Stimulated activated CD4-positive, alpha-beta T cell treated with anti-CD3 and anti-CD28 coated beads, Interleukin-15, amount 100 ng/mL, for 1 hour (primary cell): ENCODE measurements around the gene CSNK1G1.
"Not testable (repeated sequence)": the region's sequence is repeated elsewhere in the genome, so short reads cannot be mapped to it uniquely, and the experiment has no call there.

Experiments
- DNase-seq, 2 donors: peaks; one replicate each; pipeline ENCODE4 v3.0.0-alpha.2; 2020; ENCODE audit warnings: low read depth in 1 of 2, low spot score in 1 of 2

CSNK1G1 gene

GRCh38 chr15:64288999-64289398 lies 67.0 kb downstream of the CSNK1G1 start:
- no peak for DNase-seq

DNA sequence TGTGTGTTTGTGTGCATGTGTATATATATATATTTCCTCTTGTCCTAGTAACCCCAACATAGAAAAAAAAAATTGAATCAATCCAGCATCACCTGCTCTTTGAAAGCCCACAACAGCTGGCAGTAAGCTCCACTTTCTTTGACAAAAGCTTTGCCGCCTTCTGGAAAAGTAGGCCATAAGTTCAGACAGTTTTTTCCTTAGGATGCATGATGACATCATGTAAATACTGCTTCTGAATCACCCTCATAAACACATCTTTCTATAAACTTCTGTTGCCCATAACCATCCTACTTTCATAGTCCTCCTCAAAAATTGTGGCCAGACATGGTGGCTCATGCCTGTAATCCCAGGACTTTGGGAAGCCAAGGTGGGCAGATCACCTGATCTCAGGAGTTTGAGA lies 67.4 kb downstream of the CSNK1G1 start:
- DNase-seq: no peak

- DNase-seq: no peak
Measured at GRCh38 chr15:64287953-64288352, 68.0 kb downstream of the CSNK1G1 start.

DNA sequence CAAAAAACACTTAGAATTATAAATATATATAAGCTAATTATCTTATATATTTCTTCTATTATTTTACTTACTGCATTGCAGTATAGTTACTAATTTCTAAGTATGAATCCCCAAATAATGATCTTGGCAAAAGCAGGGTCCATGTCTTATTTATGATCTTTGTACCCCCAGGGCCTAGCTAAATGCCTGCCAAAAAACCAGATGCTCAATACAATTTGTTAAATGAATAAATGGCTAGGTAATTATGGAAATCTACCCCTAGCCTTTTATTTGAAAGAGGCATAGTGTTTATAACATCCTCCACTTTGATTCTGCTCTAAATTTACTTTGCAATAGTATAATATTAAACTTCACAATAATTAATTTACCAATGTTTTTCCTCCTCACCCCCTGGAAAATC lies 69.5 kb downstream of the CSNK1G1 start:
- DNase-seq: no peak

GRCh38 chr15:64285871-64286270 lies 70.1 kb downstream of the CSNK1G1 start:
- DNase-seq: no peak

GRCh38 chr15:64285150-64285549 lies 70.8 kb downstream of the CSNK1G1 start:
- no peak for DNase-seq

DNA sequence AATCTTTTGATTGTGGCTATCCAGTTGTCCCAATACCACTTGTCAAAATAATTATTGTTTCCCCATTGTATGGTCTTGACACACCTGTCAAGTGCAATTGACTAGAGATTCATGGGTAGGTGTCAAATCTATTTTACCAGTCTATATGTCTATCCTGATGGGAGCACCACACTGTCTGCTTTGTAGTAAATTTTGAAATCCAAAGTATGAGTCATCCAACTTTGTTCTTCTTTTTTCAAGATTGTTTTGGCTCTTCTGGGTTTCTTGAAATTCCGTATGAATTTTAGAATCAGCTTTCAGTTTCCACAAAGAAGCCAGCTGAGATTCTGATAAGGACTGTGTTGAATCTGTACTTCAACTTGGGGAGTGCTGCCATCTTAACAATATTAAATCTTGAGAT lies 71.9 kb downstream of the CSNK1G1 start:
- no peak for DNase-seq

GRCh38 chr15:64282701-64283100 lies 73.3 kb downstream of the CSNK1G1 start:
- DNase-seq: no peak

DNA sequence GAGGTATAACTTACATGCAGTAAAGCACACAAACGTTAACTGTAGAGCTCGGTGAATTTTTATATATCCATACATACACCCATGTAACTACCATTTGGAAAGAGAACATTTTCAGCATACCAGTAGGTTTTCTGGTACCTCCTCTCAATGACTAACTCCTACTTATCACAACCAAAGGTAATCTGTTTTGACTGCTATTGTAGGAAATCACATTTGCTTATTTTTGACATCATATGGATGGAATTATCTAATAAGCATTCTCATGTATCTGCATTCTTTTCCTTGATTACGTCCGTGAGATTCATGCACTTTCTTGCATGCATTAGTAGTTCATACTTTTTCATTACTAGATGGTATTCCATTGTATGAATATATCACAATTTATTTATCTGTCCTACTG lies 76.8 kb downstream of the CSNK1G1 start:
- no peak for DNase-seq

GRCh38 chr15:64275934-64276333 lies 80.0 kb downstream of the CSNK1G1 start:
- no peak for DNase-seq

DNA sequence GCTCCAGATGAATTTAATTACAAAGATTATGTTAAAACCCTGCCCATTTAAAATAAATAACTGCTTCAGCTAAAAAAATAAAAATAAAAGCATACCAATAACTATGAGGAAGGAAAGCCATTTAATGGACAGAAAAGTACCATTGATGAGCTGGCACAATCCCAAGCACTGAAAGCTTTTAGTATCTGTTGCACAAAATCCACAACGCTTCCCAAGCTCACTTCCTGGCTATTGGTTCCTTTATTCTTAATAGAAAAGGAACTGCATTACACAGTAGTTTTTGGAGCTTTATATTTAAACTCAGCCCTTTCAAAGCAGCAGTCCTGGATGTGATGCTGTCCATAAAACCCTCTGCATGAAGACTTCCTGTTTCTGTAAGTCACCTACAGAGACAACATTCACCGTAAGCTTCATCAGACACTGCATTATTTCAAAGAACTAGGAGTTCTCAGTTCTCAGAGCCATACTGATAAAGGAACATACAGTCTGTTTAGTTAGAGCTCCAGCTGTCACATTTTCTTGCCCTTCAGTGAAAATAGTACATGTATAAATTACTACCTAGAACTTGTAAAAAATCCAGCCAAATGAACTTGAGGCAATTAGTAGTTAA lies 81.5 kb downstream of the CSNK1G1 start:
- DNase-seq: no peak

DNA sequence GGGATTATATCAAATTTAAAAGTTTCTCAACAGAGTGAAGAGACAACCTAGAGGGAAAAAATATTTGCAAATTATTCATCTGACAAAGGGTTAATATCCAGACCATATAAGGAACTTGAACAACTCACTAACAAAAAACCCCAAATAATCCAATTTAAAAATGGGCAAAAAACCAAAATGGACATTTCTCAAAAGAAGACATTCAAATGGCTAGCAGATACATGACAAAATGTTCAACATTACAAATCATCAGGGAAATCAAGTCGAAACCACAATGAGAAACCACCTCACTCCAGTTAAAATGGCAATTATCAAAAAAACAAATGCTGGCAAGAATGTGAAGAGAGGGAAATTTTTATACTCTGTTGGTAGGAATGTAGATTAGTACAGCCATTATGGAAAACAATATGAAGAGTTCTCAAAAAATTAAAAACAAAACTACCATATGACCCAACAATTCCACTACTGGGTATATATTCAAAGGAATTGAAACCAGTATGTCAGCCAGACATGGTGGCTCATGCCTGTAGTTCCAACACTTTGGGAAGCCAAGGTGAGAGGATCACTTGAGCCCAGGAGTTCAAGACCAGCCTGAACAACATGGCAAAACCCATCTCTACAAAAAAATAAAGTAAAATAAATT lies 88.5 kb downstream of the CSNK1G1 start:
- no peak for DNase-seq

DNA sequence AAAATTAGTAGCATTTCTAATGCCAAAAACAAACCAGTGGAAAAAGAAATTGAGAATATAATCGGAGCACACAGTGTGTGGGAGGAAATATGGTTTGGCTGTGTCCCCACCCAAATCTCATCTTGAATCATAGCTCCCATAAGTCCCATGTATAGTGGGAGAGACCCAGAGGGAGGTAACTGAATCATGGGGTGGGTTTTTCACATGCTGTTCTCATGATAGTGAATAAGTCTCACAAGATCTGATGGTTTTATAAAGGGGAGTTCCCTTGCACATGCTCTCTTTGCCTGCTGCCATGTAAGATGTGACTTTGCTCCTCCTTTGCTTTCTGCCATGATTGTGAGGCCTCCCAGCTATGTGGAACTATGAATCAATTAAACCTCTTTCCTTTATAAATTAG lies 90.8 kb downstream of the CSNK1G1 start:
- not testable (repeated sequence) for DNase-seq

DNA sequence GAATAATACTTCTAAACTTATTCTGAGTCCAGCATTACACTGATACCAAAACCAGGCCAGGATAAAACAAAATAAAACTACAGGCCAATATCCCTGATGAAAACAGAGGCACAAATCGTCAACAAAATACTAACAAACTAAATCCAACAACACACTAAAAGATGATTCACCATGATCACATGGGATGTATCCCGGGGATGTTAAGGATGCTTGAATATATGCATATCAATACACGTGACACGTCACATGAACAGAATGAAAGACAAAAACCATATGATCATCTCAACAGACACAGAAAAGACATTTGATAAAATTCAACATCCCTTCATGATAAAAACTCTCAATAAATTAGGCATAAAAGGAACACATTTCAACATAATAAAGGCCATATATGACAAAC lies 91.5 kb downstream of the CSNK1G1 start:
- DNase-seq: no peak

GRCh38 chr15:64263567-64263966 lies 92.4 kb downstream of the CSNK1G1 start:
- no peak for DNase-seq

DNA sequence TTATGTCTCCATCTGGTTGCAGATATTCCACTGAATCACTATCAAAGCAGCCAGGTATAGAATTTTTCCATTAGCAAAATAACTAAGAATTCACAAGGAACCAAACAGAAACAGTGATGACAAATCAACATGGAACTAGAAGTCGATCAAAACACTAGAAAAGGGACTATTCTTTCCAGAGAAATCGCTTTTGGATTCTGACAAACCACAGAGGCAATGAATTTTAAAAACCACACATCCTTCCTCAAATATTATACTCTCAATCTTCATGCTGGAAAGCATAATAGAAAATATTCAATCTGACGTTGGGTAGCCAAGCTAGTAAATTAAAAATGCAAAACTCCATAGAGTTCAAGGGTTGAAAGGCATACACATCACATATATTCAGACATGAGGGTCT lies 99.9 kb downstream of the CSNK1G1 start:
- DNase-seq: no peak

- no peak for DNase-seq
Measured at GRCh38 chr15:64251658-64252057, 104.3 kb downstream of the CSNK1G1 start.

DNA sequence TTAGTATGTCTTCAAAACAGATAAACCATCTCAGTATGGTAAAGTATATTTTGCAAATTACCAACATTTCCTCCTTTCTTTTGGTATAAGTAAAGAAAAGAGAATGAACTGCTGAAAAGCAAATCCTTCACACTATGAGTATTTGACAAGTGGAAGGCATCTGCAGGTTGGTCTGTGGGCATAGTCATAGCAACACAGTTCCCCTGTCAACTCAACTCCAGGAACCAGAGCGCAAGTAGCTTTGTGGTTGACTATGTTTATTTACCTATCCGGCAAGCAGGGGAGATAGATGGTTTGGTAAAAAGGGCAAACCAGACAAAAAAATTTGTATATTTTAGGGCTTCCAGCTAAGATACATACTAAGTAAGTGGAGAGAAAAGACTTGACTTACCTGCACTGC lies 104.9 kb downstream of the CSNK1G1 start:
- DNase-seq: no peak

DNA sequence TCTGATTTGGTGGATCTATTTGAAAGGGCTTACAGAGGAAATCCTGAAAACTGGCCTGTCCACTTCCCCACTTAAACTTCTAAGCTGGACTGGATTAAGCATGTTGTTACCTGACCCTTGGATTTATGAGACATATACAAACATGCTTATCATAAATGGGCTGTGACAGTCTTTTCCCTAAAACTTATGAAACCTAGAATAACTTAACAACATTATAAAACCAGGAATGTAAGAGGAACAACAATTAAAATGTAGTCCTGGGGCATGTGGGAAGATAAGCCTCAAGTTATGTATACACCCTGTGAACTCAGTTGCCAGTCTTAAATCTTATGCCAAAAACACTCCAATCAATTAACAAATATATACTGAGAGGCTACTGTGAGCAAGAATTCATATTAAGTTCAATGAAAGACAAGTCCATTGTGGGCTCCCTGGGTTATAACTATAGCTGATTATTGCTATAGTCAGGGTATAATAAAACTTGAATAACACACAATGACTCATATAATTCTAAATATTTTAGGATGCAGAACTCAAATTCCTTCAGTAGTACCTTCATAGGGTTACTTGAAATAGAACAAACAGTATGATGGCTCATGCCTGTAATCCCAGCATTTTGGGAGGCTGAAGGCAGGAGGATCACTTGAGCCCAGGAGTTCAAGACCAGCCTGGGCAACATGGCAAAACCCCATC lies 105.9 kb downstream of the CSNK1G1 start:
- no peak for DNase-seq

- DNase-seq: no peak
Measured at GRCh38 chr15:64249406-64249805, 106.6 kb downstream of the CSNK1G1 start.

DNA sequence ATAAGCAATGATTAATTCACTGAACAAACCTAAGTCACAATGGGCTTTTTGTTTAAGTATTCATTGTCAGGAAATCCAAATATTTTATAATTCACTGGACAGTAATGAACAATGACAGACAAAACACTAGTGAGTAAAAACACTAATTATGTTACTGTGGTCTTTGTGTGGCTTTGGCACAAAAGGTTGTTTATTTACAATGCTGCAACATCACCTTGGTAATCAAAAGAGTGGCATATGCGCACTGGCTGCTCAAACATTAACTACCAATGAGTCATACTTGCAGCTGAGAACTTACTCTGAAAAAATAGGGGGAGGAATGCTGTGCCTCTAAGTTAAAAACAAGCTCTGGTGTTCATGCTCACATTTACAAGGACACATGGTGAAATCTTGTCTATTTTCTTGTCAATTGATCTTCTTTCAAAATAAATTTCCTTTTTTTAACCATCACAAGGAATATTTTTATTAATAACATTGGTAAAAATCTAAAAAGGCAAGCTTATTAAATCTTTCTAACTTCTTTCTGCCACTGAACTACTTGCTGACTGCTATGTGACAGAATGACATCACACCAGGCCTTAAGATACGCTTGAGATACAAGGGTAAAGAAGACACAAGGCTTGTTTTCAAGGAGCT lies 107.9 kb downstream of the CSNK1G1 start:
- no peak for DNase-seq

- no peak for DNase-seq
Measured at GRCh38 chr15:64247535-64247905, 108.5 kb downstream of the CSNK1G1 start.
